ENCODE measurements around the gene TBC1D1.

Gene TBC1D1

DNA sequence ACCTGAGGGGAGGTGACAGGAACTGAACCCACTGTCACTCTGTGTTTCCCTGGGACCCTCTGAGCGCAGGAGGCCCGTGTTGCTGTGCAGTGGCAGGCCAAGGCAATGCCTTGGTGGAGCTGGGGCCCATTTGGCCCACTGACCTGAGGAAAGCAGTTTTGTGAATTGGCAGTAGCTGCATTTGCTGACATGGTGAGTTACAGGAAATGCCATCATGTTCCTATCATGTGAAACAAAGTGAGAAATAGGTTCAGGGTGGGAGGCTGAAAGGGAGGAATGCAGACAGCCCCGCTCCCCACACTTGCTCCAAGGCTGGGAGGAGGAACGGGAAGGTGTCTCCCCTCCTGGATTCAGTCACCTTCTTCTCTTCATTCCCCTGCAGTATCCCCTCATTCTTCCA, 215.4 kb downstream of the TBC1D1 start:
- Histone ChIP-seq H3K4me3 (ENCODE audit: insufficient read length, low read depth) (no peak overlapping the region), H3K4me1 (ENCODE audit: insufficient read depth, insufficient read length) (peaks cover 2% of the 10 kb centered on the region), H3K9me3 (ENCODE audit: insufficient read depth, low read length) (no peaks in the 10 kb centered on the region), H3K9ac (ENCODE audit: insufficient read length, low read depth) (no peak overlapping the region), H3K36me3 (ENCODE audit: insufficient read depth, insufficient read length, low read length) (peaks cover 29% of the 10 kb centered on the region), H3K27me3 (ENCODE audit: insufficient read depth, insufficient read length) (no peaks in the 10 kb centered on the region)
- TF ChIP-seq SUZ12 (IDR thresholded peaks at IDR 0.05; ENCODE audit: extremely low read depth, insufficient read depth, insufficient read length) (no peak), ZNF274 (IDR thresholded peaks at IDR 0.05; ENCODE audit: low read depth, low read length) (no peak), YY1 (IDR thresholded peaks at IDR 0.05; ENCODE audit: insufficient read depth, insufficient read length) (no peak)
- no peak for DNase-seq (ENCODE audit: low read depth, low spot score)

GRCh38 chr4:38106886-38107514, 216.1 kb downstream of the TBC1D1 start:
- H3K9ac ChIP-seq (ENCODE audit: insufficient read length, low read depth), result no peak overlapping the region
- peaks cover 29% of the 10 kb centered on the region for H3K36me3 ChIP-seq (ENCODE audit: insufficient read depth, insufficient read length, low read length)
- no peak for DNase-seq (ENCODE audit: low read depth, low spot score)
- TF ChIP-seq ZNF274 (IDR thresholded peaks at IDR 0.05; ENCODE audit: low read depth, low read length) (no peak), SUZ12 (IDR thresholded peaks at IDR 0.05; ENCODE audit: extremely low read depth, insufficient read depth, insufficient read length) (no peak), YY1 (IDR thresholded peaks at IDR 0.05; ENCODE audit: insufficient read depth, insufficient read length) (no peak)
- no peaks in the 10 kb centered on the region for H3K27me3 ChIP-seq (ENCODE audit: insufficient read depth, insufficient read length)
- peaks cover 2% of the 10 kb centered on the region for H3K4me1 ChIP-seq (ENCODE audit: insufficient read depth, insufficient read length)
- no peak overlapping the region for H3K4me3 ChIP-seq (ENCODE audit: insufficient read length, low read depth)
- H3K9me3 ChIP-seq (ENCODE audit: insufficient read depth, low read length), result no peaks in the 10 kb centered on the region

DNA sequence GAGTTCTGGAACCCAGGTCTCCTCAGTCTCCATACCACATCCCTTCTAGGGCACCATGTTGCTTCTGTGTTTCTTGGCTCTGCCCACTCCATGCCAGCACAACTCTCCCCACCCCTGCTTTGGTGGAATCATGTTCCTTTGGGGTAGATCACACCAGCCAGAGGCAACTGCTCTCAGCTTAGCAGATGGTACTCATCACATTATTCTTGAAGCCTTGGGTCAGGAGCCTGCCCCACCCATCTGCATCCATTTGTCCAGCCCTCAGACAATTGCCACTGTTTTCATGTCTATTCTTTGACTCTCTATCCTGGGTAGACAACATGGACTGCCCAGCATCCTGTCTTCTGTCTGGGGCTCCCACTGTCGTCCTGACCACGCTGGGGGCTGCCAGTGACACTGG, 216.9 kb downstream of the TBC1D1 start:
- Histone ChIP-seq H3K4me3 (ENCODE audit: insufficient read length, low read depth) (no peak overlapping the region), H3K27me3 (ENCODE audit: insufficient read depth, insufficient read length) (no peaks in the 10 kb centered on the region), H3K9ac (ENCODE audit: insufficient read length, low read depth) (no peak overlapping the region), H3K4me1 (ENCODE audit: insufficient read depth, insufficient read length) (peaks cover 2% of the 10 kb centered on the region), H3K36me3 (ENCODE audit: insufficient read depth, insufficient read length, low read length) (peaks cover 26% of the 10 kb centered on the region), H3K9me3 (ENCODE audit: insufficient read depth, low read length) (no peaks in the 10 kb centered on the region)
- DNase-seq (ENCODE audit: low read depth, low spot score), result no peak
- TF ChIP-seq YY1 (IDR thresholded peaks at IDR 0.05; ENCODE audit: insufficient read depth, insufficient read length), result no peak
- TF ChIP-seq SUZ12 (IDR thresholded peaks at IDR 0.05; ENCODE audit: extremely low read depth, insufficient read depth, insufficient read length), result no peak
- no peak for TF ChIP-seq ZNF274 (IDR thresholded peaks at IDR 0.05; ENCODE audit: low read depth, low read length)

DNA sequence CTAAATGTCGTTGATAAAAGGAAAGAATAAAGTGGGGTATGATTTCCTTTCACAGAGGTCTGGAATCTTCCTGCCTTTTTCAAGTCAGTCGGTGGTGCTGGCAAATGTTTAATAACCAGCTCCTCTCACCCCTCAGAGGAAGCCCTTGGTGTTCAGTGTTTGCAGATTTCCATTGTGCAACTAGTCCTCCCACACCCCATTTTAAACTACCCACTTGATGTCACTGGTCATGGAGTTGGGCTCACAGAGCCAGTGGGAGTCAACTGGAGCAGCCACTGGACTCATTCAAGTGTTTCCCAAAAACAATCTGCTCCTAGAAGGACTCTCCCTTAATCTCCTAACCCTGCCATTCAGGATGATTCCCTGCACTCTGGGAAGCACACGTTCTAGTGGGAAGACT, 218.5 kb downstream of the TBC1D1 start:
- TF ChIP-seq ZNF274 (IDR thresholded peaks at IDR 0.05; ENCODE audit: low read depth, low read length) (no peak), SUZ12 (IDR thresholded peaks at IDR 0.05; ENCODE audit: extremely low read depth, insufficient read depth, insufficient read length) (no peak), YY1 (IDR thresholded peaks at IDR 0.05; ENCODE audit: insufficient read depth, insufficient read length) (no peak)
- Histone ChIP-seq H3K9ac (ENCODE audit: insufficient read length, low read depth) (no peak overlapping the region), H3K27me3 (ENCODE audit: insufficient read depth, insufficient read length) (no peaks in the 10 kb centered on the region), H3K4me3 (ENCODE audit: insufficient read length, low read depth) (no peak overlapping the region), H3K4me1 (ENCODE audit: insufficient read depth, insufficient read length) (peaks cover 2% of the 10 kb centered on the region), H3K9me3 (ENCODE audit: insufficient read depth, low read length) (no peaks in the 10 kb centered on the region), H3K36me3 (ENCODE audit: insufficient read depth, insufficient read length, low read length) (peaks cover 24% of the 10 kb centered on the region)
- no peak for DNase-seq (ENCODE audit: low read depth, low spot score)

DNA sequence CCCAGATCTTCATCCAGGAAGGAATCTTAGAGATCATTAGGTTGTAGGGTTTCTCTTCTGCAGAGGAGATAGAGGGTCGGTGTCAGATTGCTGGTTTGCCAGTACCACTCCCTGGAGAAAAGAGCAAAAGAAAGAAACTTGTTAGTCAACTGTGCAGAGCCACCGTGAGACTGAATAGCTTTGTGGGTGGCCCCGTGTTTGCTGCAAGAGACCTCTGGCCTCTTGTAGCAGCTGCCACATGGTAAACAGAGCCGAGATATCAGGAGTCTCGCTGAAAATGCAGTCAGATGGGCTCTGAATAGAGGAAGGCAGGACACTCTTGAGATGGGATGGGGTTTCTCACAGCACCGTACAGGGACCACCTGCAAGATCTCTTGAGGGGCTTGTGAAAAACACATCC, 219.0 kb downstream of the TBC1D1 start:
- Histone ChIP-seq H3K9ac (ENCODE audit: insufficient read length, low read depth) (no peak overlapping the region), H3K4me3 (ENCODE audit: insufficient read length, low read depth) (no peak overlapping the region), H3K27me3 (ENCODE audit: insufficient read depth, insufficient read length) (no peaks in the 10 kb centered on the region), H3K4me1 (ENCODE audit: insufficient read depth, insufficient read length) (peaks cover 2% of the 10 kb centered on the region), H3K36me3 (ENCODE audit: insufficient read depth, insufficient read length, low read length) (peaks cover 22% of the 10 kb centered on the region), H3K9me3 (ENCODE audit: insufficient read depth, low read length) (no peaks in the 10 kb centered on the region)
- TF ChIP-seq SUZ12 (IDR thresholded peaks at IDR 0.05; ENCODE audit: extremely low read depth, insufficient read depth, insufficient read length), result no peak
- TF ChIP-seq ZNF274 (IDR thresholded peaks at IDR 0.05; ENCODE audit: low read depth, low read length), result no peak
- TF ChIP-seq YY1 (IDR thresholded peaks at IDR 0.05; ENCODE audit: insufficient read depth, insufficient read length), result no peak
- DNase-seq (ENCODE audit: low read depth, low spot score), result no peak

DNA sequence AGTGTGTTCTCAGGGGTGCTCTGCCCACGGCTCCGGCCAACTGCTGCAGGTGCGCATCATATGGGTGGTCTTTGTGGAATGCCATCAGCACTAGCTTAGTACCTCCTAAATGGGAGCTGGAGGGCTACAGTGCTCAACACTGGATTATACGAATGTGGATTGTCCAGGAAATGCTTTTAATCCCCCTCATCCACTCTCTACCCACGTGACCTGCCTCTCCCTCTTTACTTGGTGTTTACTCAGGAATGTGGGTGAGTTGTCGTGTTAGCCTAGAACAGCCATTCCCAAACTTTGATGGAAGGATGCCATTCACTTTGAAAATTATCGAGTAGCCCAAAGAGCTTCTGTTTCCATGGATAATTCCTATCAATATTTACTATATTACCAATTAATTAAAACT, 220.1 kb downstream of the TBC1D1 start:
- Histone ChIP-seq H3K9ac (ENCODE audit: insufficient read length, low read depth) (no peak overlapping the region), H3K27me3 (ENCODE audit: insufficient read depth, insufficient read length) (no peaks in the 10 kb centered on the region), H3K4me1 (ENCODE audit: insufficient read depth, insufficient read length) (peaks cover 2% of the 10 kb centered on the region), H3K36me3 (ENCODE audit: insufficient read depth, insufficient read length, low read length) (peaks cover 21% of the 10 kb centered on the region), H3K9me3 (ENCODE audit: insufficient read depth, low read length) (no peaks in the 10 kb centered on the region), H3K4me3 (ENCODE audit: insufficient read length, low read depth) (no peak overlapping the region)
- TF ChIP-seq SUZ12 (IDR thresholded peaks at IDR 0.05; ENCODE audit: extremely low read depth, insufficient read depth, insufficient read length), result no peak
- no peak for TF ChIP-seq ZNF274 (IDR thresholded peaks at IDR 0.05; ENCODE audit: low read depth, low read length)
- no peak for TF ChIP-seq YY1 (IDR thresholded peaks at IDR 0.05; ENCODE audit: insufficient read depth, insufficient read length)
- no peak for DNase-seq (ENCODE audit: low read depth, low spot score)

DNA sequence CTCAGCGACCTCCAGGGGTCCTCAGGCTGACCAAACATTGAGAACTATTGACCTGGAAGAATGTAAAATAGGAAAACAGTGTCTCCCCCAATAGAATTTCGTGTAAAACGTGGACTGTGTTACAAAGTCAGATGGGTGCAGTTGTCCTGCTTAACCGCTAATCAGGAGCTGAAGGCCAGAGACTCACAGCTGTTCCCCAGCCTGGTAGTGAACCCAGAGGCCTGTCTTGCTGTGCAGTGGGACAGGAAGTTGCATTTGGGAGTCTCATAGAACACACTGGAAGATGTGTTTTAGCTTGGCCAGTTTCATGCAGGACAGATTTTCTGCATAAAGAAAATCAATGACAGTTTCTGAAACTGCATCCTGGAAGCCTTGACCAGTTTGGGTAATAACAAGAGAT, 220.8 kb downstream of the TBC1D1 start:
- no peak for DNase-seq (ENCODE audit: low read depth, low spot score)
- H3K9me3 ChIP-seq (ENCODE audit: insufficient read depth, low read length), result no peaks in the 10 kb centered on the region
- peaks cover 24% of the 10 kb centered on the region for H3K36me3 ChIP-seq (ENCODE audit: insufficient read depth, insufficient read length, low read length)
- TF ChIP-seq ZNF274 (IDR thresholded peaks at IDR 0.05; ENCODE audit: low read depth, low read length), result no peak
- TF ChIP-seq SUZ12 (IDR thresholded peaks at IDR 0.05; ENCODE audit: extremely low read depth, insufficient read depth, insufficient read length), result no peak
- TF ChIP-seq YY1 (IDR thresholded peaks at IDR 0.05; ENCODE audit: insufficient read depth, insufficient read length), result no peak
- no peak overlapping the region for H3K4me3 ChIP-seq (ENCODE audit: insufficient read length, low read depth)
- no peaks in the 10 kb centered on the region for H3K27me3 ChIP-seq (ENCODE audit: insufficient read depth, insufficient read length)
- H3K4me1 ChIP-seq (ENCODE audit: insufficient read depth, insufficient read length), result peaks cover 2% of the 10 kb centered on the region
- no peak overlapping the region for H3K9ac ChIP-seq (ENCODE audit: insufficient read length, low read depth)
